ENCODE measurements around the gene ZNF865.

ZNF865 gene

GRCh38 chr19:55643887-55644176 is 38.4 kb downstream of the ZNF865 start:
- no peak for DNase-seq (ENCODE audit: low read depth)
- no peak for TF ChIP-seq CTCF (IDR thresholded peaks at IDR 0.05; ENCODE audit: control insufficient read depth, insufficient read depth, low read depth, low read length, missing control alignments)

GRCh38 chr19:55644191-55644833 is 38.9 kb downstream of the ZNF865 start:
- no peak for TF ChIP-seq CTCF (IDR thresholded peaks at IDR 0.05; ENCODE audit: control insufficient read depth, insufficient read depth, low read depth, low read length, missing control alignments)
- no peak for DNase-seq (ENCODE audit: low read depth)
- peak overlapping the region; percentile 78 for H3K4me3 ChIP-seq (ENCODE audit: control insufficient read depth, low read depth, low read length)

More at GRCh38 chr19:55643887-55644176, 38.4 kb downstream of the ZNF865 start:
- H3K4me3 ChIP-seq (ENCODE audit: control insufficient read depth, low read depth, low read length) = peak overlapping the region; percentile 78

GRCh38 chr19:55644842-55645511 is 39.5 kb downstream of the ZNF865 start:
- H3K4me3 ChIP-seq (ENCODE audit: control insufficient read depth, low read depth, low read length) = peak overlapping the region; percentile 78
- no peak for DNase-seq (ENCODE audit: low read depth)
- TF ChIP-seq CTCF (IDR thresholded peaks at IDR 0.05; ENCODE audit: control insufficient read depth, insufficient read depth, low read depth, low read length, missing control alignments) = no peak

- no peak overlapping the region for H3K4me3 ChIP-seq (ENCODE audit: control insufficient read depth, low read depth, low read length)
These were observed 40.0 kb downstream of the ZNF865 start for GRCh38 chr19:55645512-55645881.

GRCh38 chr19:55646889-55647731 is 41.7 kb downstream of the ZNF865 start:
- no peak for TF ChIP-seq CTCF (IDR thresholded peaks at IDR 0.05; ENCODE audit: control insufficient read depth, insufficient read depth, low read depth, low read length, missing control alignments)
- no peak for DNase-seq (ENCODE audit: low read depth)
- H3K4me3 ChIP-seq (ENCODE audit: control insufficient read depth, low read depth, low read length) = peak overlapping the region; percentile 55

More at GRCh38 chr19:55645512-55645881, 40.0 kb downstream of the ZNF865 start:
- DNase-seq (ENCODE audit: low read depth) = no peak
- TF ChIP-seq CTCF (IDR thresholded peaks at IDR 0.05; ENCODE audit: control insufficient read depth, insufficient read depth, low read depth, low read length, missing control alignments) = no peak

GRCh38 chr19:55647732-55648584 is 42.5 kb downstream of the ZNF865 start, which contains the start of gene CCDC106:
TSS of gene CCDC106 (plus strand) at chr19:55648212. CDS start at chr19:55649047, 835 bp downstream.
- H3K4me3 ChIP-seq (ENCODE audit: control insufficient read depth, low read depth, low read length) = peak within 1 kb of the TSS; percentile 55
- no peak for TF ChIP-seq CTCF (IDR thresholded peaks at IDR 0.05; ENCODE audit: control insufficient read depth, insufficient read depth, low read depth, low read length, missing control alignments)
- DNase-seq (ENCODE audit: low read depth) = no peak
